D721Med (cell line): ENCODE measurements around the gene KIAA0825.
A peak's percentile ranks its signal among the peaks of the same experiment; 100 is the strongest.

Source experiments
- DNase-seq: peaks from one replicate; pipeline ENCODE4 v3.0.0; 2011; ENCODE audit warnings: low spot score; ENCODE audit not compliant: insufficient read length
- FAIRE-seq: peaks from 2 replicates; lab custom pipeline; 2011; peaks lifted over from hg19 to GRCh38; lab: Jason Lieb, UNC
- CTCF ChIP-seq: IDR thresholded peaks from 2 replicates; pipeline ENCODE4 v1.5.1; 2012; ENCODE audit warnings: mild to moderate bottlenecking, control low read depth; ENCODE audit not compliant: insufficient read depth; ENCODE audit errors: missing control alignments

The KIAA0825 gene

GRCh38 chr5:94316916-94317838 lies 301.2 kb downstream of the KIAA0825 start:
- FAIRE-seq (no peak), DNase-seq (no peak)
- TF ChIP-seq CTCF: no peak

GRCh38 chr5:94314460-94315131 lies 303.8 kb downstream of the KIAA0825 start:
- no peak for DNase-seq
- no peak for FAIRE-seq
- no peak for TF ChIP-seq CTCF

- DNase-seq: no peak
- no peak for TF ChIP-seq CTCF
- peak; percentile 25 for FAIRE-seq
These were observed 304.7 kb downstream of the KIAA0825 start for GRCh38 chr5:94313696-94314095.

GRCh38 chr5:94313188-94313587 lies 305.2 kb downstream of the KIAA0825 start:
- no peak for TF ChIP-seq CTCF
- DNase-seq (no peak), FAIRE-seq (no peak)

DNA sequence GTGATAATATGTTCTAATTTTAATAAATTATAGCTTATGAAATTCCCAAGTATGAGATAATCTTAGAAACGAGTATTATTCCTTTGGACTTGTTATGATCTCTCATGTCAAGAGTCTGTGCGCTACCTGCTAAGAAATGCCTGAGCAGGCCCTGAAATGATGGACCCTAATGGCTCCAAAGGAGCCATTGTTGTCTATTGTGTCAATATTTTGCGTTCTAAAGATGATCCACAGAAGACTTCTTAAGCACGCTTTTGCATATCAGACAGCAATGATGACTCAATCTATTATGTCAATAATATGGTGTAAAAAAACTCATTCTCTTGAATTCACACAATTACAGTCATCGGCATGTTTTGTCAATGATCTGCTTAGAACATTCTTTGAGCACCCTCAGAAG lies 306.1 kb downstream of the KIAA0825 start:
- FAIRE-seq: no peak
- no peak for DNase-seq
- TF ChIP-seq CTCF: no peak

GRCh38 chr5:94310833-94311232 lies 307.6 kb downstream of the KIAA0825 start:
- TF ChIP-seq CTCF: peak; percentile 6
- DNase-seq: no peak

DNA sequence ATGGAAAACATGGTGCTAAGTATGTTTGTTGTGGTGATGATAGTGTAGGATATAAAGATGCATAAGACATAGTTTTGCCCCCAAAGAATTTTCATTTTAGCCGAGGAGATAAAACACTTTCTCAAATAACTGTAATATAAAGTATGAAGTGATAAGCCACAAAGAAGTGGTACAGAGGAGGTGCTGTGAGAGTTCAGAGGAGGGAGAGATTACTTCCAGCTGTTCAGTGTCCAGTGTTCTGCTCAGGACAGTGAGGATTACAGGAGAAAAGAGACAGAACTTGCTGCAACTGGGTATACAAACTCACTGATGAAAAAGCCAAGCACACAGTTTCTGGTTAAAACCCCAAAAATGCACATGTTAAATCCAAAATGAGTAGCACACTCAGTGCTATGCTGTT lies 309.3 kb downstream of the KIAA0825 start:
- no peak for DNase-seq
- no peak for FAIRE-seq
- no peak for TF ChIP-seq CTCF

More at GRCh38 chr5:94310833-94311232, 307.6 kb downstream of the KIAA0825 start:
- no peak for FAIRE-seq
